ENCODE data around the gene TBATA.

Gene TBATA

GRCh38 chr10:70785190-70785589 lies at the start of gene TBATA:
TSS of gene TBATA (minus strand) at chr10:70785377. CDS start at chr10:70783379, 1,998 bp downstream.
- Histone ChIP-seq H3K4me3 (ENCODE audit: low read depth in 1 of 2, low read length in 2 of 2) (no peak within 1 kb of the TSS), H3K9ac (ENCODE audit: low read length) (no peak within 1 kb of the TSS), H3K27ac (ENCODE audit: low read depth, low read length) (no peak within 1 kb of the TSS), H3K27me3 (ENCODE audit: control insufficient read depth in 1 of 2, insufficient read depth in 2 of 2, low read length in 2 of 2) (no peaks in the 10 kb centered on the region), H3K9me3 (ENCODE audit: low read length) (no peaks in the 10 kb centered on the region), H3K4me1 (ENCODE audit: insufficient read depth, low read length) (no peaks in the 10 kb centered on the region), H3K36me3 (ENCODE audit: insufficient read depth, low read length) (no peaks in the 10 kb centered on the region)

GRCh38 chr10:70834441-70835151 lies 49.4 kb upstream of the TBATA start:
- Histone ChIP-seq H3K36me3 (ENCODE audit: insufficient read depth, low read length) (no peaks in the 10 kb centered on the region), H3K4me1 (ENCODE audit: insufficient read depth, low read length) (peaks cover 5% of the 10 kb centered on the region), H3K4me3 (ENCODE audit: low read depth in 1 of 2, low read length in 2 of 2) (no peak overlapping the region), H3K9me3 (ENCODE audit: low read length) (no peaks in the 10 kb centered on the region), H3K27ac (ENCODE audit: low read depth, low read length) (no peak overlapping the region), H3K9ac (ENCODE audit: low read length) (no peak overlapping the region), H3K27me3 (ENCODE audit: control insufficient read depth in 1 of 2, insufficient read depth in 2 of 2, low read length in 2 of 2) (no peaks in the 10 kb centered on the region)

GRCh38 chr10:70834021-70834420 lies 48.8 kb upstream of the TBATA start:
- no peak overlapping the region for H3K9ac ChIP-seq (ENCODE audit: low read length)
- no peak overlapping the region for H3K27ac ChIP-seq (ENCODE audit: low read depth, low read length)
- no peaks in the 10 kb centered on the region for H3K36me3 ChIP-seq (ENCODE audit: insufficient read depth, low read length)
- no peaks in the 10 kb centered on the region for H3K27me3 ChIP-seq (ENCODE audit: control insufficient read depth in 1 of 2, insufficient read depth in 2 of 2, low read length in 2 of 2)
- H3K4me3 ChIP-seq (ENCODE audit: low read depth in 1 of 2, low read length in 2 of 2): no peak overlapping the region
- peaks cover 5% of the 10 kb centered on the region for H3K4me1 ChIP-seq (ENCODE audit: insufficient read depth, low read length)
- H3K9me3 ChIP-seq (ENCODE audit: low read length): no peaks in the 10 kb centered on the region

GRCh38 chr10:70833601-70834000 lies 48.4 kb upstream of the TBATA start:
- Histone ChIP-seq H3K9ac (ENCODE audit: low read length) (no peak overlapping the region), H3K27me3 (ENCODE audit: control insufficient read depth in 1 of 2, insufficient read depth in 2 of 2, low read length in 2 of 2) (no peaks in the 10 kb centered on the region), H3K27ac (ENCODE audit: low read depth, low read length) (no peak overlapping the region), H3K36me3 (ENCODE audit: insufficient read depth, low read length) (no peaks in the 10 kb centered on the region), H3K9me3 (ENCODE audit: low read length) (no peaks in the 10 kb centered on the region), H3K4me1 (ENCODE audit: insufficient read depth, low read length) (peaks cover 5% of the 10 kb centered on the region), H3K4me3 (ENCODE audit: low read depth in 1 of 2, low read length in 2 of 2) (no peak overlapping the region)

GRCh38 chr10:70832852-70833528 lies 47.8 kb upstream of the TBATA start:
- H3K36me3 ChIP-seq (ENCODE audit: insufficient read depth, low read length): no peaks in the 10 kb centered on the region
- no peaks in the 10 kb centered on the region for H3K27me3 ChIP-seq (ENCODE audit: control insufficient read depth in 1 of 2, insufficient read depth in 2 of 2, low read length in 2 of 2)
- H3K9ac ChIP-seq (ENCODE audit: low read length): no peak overlapping the region
- H3K27ac ChIP-seq (ENCODE audit: low read depth, low read length): no peak overlapping the region
- peaks cover 5% of the 10 kb centered on the region for H3K4me1 ChIP-seq (ENCODE audit: insufficient read depth, low read length)
- no peak overlapping the region for H3K4me3 ChIP-seq (ENCODE audit: low read depth in 1 of 2, low read length in 2 of 2)
- no peaks in the 10 kb centered on the region for H3K9me3 ChIP-seq (ENCODE audit: low read length)

- Histone ChIP-seq H3K4me3 (ENCODE audit: low read depth in 1 of 2, low read length in 2 of 2) (no peak overlapping the region), H3K9ac (ENCODE audit: low read length) (no peak overlapping the region), H3K27me3 (ENCODE audit: control insufficient read depth in 1 of 2, insufficient read depth in 2 of 2, low read length in 2 of 2) (no peaks in the 10 kb centered on the region), H3K9me3 (ENCODE audit: low read length) (no peaks in the 10 kb centered on the region), H3K4me1 (ENCODE audit: insufficient read depth, low read length) (peaks cover 5% of the 10 kb centered on the region), H3K27ac (ENCODE audit: low read depth, low read length) (no peak overlapping the region), H3K36me3 (ENCODE audit: insufficient read depth, low read length) (no peaks in the 10 kb centered on the region)
These were observed 47.0 kb upstream of the TBATA start for GRCh38 chr10:70832221-70832620.

- Histone ChIP-seq H3K27ac (ENCODE audit: low read depth, low read length) (no peak overlapping the region), H3K9me3 (ENCODE audit: low read length) (no peaks in the 10 kb centered on the region), H3K36me3 (ENCODE audit: insufficient read depth, low read length) (no peaks in the 10 kb centered on the region), H3K4me3 (ENCODE audit: low read depth in 1 of 2, low read length in 2 of 2) (no peak overlapping the region), H3K4me1 (ENCODE audit: insufficient read depth, low read length) (no peaks in the 10 kb centered on the region), H3K27me3 (ENCODE audit: control insufficient read depth in 1 of 2, insufficient read depth in 2 of 2, low read length in 2 of 2) (no peaks in the 10 kb centered on the region), H3K9ac (ENCODE audit: low read length) (no peak overlapping the region)
These were observed 45.0 kb upstream of the TBATA start for GRCh38 chr10:70830164-70830563.

GRCh38 chr10:70829543-70829942 lies 44.4 kb upstream of the TBATA start:
- no peak overlapping the region for H3K9ac ChIP-seq (ENCODE audit: low read length)
- H3K9me3 ChIP-seq (ENCODE audit: low read length): no peaks in the 10 kb centered on the region
- no peak overlapping the region for H3K4me3 ChIP-seq (ENCODE audit: low read depth in 1 of 2, low read length in 2 of 2)
- H3K27ac ChIP-seq (ENCODE audit: low read depth, low read length): no peak overlapping the region
- no peaks in the 10 kb centered on the region for H3K36me3 ChIP-seq (ENCODE audit: insufficient read depth, low read length)
- H3K27me3 ChIP-seq (ENCODE audit: control insufficient read depth in 1 of 2, insufficient read depth in 2 of 2, low read length in 2 of 2): no peaks in the 10 kb centered on the region
- H3K4me1 ChIP-seq (ENCODE audit: insufficient read depth, low read length): no peaks in the 10 kb centered on the region

- H3K27ac ChIP-seq (ENCODE audit: low read depth, low read length): no peak overlapping the region
- H3K4me3 ChIP-seq (ENCODE audit: low read depth in 1 of 2, low read length in 2 of 2): no peak overlapping the region
- H3K36me3 ChIP-seq (ENCODE audit: insufficient read depth, low read length): no peaks in the 10 kb centered on the region
- H3K27me3 ChIP-seq (ENCODE audit: control insufficient read depth in 1 of 2, insufficient read depth in 2 of 2, low read length in 2 of 2): no peaks in the 10 kb centered on the region
- H3K4me1 ChIP-seq (ENCODE audit: insufficient read depth, low read length): no peaks in the 10 kb centered on the region
- H3K9ac ChIP-seq (ENCODE audit: low read length): no peak overlapping the region
- H3K9me3 ChIP-seq (ENCODE audit: low read length): no peaks in the 10 kb centered on the region
These were observed 43.7 kb upstream of the TBATA start for GRCh38 chr10:70828923-70829322.

GRCh38 chr10:70827086-70827757 lies 42.0 kb upstream of the TBATA start:
- H3K27ac ChIP-seq (ENCODE audit: low read depth, low read length): no peak overlapping the region
- no peaks in the 10 kb centered on the region for H3K4me1 ChIP-seq (ENCODE audit: insufficient read depth, low read length)
- no peaks in the 10 kb centered on the region for H3K36me3 ChIP-seq (ENCODE audit: insufficient read depth, low read length)
- H3K9ac ChIP-seq (ENCODE audit: low read length): no peak overlapping the region
- no peak overlapping the region for H3K4me3 ChIP-seq (ENCODE audit: low read depth in 1 of 2, low read length in 2 of 2)
- no peaks in the 10 kb centered on the region for H3K27me3 ChIP-seq (ENCODE audit: control insufficient read depth in 1 of 2, insufficient read depth in 2 of 2, low read length in 2 of 2)
- H3K9me3 ChIP-seq (ENCODE audit: low read length): no peaks in the 10 kb centered on the region

GRCh38 chr10:70822076-70822820 lies 37.1 kb upstream of the TBATA start:
- H3K27ac ChIP-seq (ENCODE audit: low read depth, low read length): no peak overlapping the region
- no peaks in the 10 kb centered on the region for H3K27me3 ChIP-seq (ENCODE audit: control insufficient read depth in 1 of 2, insufficient read depth in 2 of 2, low read length in 2 of 2)
- H3K36me3 ChIP-seq (ENCODE audit: insufficient read depth, low read length): peaks cover 13% of the 10 kb centered on the region
- H3K9ac ChIP-seq (ENCODE audit: low read length): no peak overlapping the region
- H3K4me3 ChIP-seq (ENCODE audit: low read depth in 1 of 2, low read length in 2 of 2): no peak overlapping the region
- peaks cover 5% of the 10 kb centered on the region for H3K4me1 ChIP-seq (ENCODE audit: insufficient read depth, low read length)
- no peaks in the 10 kb centered on the region for H3K9me3 ChIP-seq (ENCODE audit: low read length)
